Measurements from ENCODE around the gene KCNK3. TPM values are rescaled to one million over a fixed set of nuclear protein-coding genes. Genes with fewer than 3 reads are reported as not detected.
A peak's percentile ranks its signal among the peaks of the same experiment; 100 is the strongest.

The KCNK3 gene
- total RNA-seq, 1 donor from 2014 or later = 6.6 TPM

DNA sequence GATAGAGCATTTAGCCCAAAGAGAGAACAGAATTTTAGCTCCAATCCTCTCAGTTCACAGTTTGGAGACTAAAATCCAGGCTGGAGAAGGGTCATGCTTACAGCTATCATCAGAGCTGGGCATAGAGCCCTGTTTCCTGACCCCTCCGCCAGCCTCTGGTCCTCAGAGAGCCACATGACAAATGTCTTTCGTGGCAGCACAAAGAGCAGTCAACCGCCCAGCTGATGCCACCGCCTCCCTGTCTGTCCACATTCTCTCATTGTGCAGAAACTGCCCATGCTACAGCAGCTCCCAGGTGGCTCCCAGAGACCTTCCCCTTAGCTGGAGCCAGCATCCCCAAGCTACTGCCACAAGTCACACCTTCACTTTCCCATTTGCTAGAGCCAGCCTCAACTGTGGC lies 7.6 kb downstream of the KCNK3 start:
- H3K4me1 Mint-ChIP-seq = peaks cover 17% of the 10 kb centered on the region
- H3K4me3 Mint-ChIP-seq = no peak overlapping the region
- peaks cover 23% of the 10 kb centered on the region for H3K27me3 Mint-ChIP-seq (ENCODE audit: low read depth)
- no peak for DNase-seq (ENCODE audit: low spot score in 2 of 2, unreplicated experiment in 2 of 2)
- no peaks in the 10 kb centered on the region for H3K9me3 Mint-ChIP-seq
- H3K27ac Mint-ChIP-seq = no peak overlapping the region
- TF ChIP-seq, protein P1, sequence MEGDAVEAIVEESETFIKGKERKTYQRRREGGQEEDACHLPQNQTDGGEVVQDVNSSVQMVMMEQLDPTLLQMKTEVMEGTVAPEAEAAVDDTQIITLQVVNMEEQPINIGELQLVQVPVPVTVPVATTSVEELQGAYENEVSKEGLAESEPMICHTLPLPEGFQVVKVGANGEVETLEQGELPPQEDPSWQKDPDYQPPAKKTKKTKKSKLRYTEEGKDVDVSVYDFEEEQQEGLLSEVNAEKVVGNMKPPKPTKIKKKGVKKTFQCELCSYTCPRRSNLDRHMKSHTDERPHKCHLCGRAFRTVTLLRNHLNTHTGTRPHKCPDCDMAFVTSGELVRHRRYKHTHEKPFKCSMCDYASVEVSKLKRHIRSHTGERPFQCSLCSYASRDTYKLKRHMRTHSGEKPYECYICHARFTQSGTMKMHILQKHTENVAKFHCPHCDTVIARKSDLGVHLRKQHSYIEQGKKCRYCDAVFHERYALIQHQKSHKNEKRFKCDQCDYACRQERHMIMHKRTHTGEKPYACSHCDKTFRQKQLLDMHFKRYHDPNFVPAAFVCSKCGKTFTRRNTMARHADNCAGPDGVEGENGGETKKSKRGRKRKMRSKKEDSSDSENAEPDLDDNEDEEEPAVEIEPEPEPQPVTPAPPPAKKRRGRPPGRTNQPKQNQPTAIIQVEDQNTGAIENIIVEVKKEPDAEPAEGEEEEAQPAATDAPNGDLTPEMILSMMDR (IDR thresholded peaks at IDR 0.05; ENCODE audit: unreplicated experiment) = no peak
- no peaks in the 10 kb centered on the region for H3K36me3 Mint-ChIP-seq

DNA sequence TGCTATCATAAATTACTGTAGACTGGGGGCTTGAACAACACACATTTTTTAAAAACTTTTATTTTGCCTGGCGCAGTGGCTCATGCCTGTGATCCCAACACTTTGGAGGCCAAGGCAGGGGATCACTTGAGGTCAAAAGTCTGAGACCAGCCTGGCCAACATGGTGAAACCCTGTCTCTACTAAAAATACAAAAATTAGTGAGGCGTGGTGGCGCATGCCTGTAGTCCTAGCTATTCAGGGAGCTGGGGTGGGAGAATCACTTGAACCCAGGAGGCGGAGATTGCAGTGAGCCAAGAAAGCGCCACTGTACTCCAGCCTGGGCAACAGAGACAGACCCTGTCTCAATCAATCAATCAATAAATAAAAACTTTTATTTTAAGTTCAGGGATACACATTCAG lies 9.1 kb downstream of the KCNK3 start:
- Mint-ChIP-seq H3K4me1 (peaks cover 24% of the 10 kb centered on the region), H3K27ac (no peak overlapping the region), H3K36me3 (no peaks in the 10 kb centered on the region), H3K9me3 (no peaks in the 10 kb centered on the region), H3K4me3 (no peak overlapping the region), H3K27me3 (ENCODE audit: low read depth) (peaks cover 8% of the 10 kb centered on the region)
- no peak for DNase-seq (ENCODE audit: low spot score in 2 of 2, unreplicated experiment in 2 of 2)
- TF ChIP-seq, protein P1 (IDR thresholded peaks at IDR 0.05; ENCODE audit: unreplicated experiment) = no peak

DNA sequence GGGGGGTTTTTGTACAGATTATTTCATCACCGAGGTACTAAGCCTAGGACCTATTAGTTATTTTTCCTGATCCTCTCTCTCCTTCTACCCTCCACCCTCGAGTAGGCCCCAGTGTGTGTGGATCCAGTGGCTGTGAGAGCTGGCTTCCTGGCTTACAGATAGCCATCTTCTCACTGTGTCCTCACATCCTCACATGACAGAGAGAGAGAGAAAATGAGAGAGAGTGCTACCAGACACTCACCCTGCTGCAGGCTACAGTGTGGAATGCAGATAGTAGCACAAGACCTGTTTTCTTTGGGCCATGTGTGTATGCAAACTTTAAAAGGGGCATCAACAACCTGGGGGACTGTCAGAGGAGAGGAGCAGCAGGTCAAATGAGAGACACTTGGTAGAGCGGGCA lies 9.5 kb downstream of the KCNK3 start:
- DNase-seq (ENCODE audit: low spot score in 2 of 2, unreplicated experiment in 2 of 2) = no peak
- H3K4me1 Mint-ChIP-seq = peaks cover 28% of the 10 kb centered on the region
- no peaks in the 10 kb centered on the region for H3K36me3 Mint-ChIP-seq
- peak overlapping the region; percentile 71 for H3K27ac Mint-ChIP-seq
- H3K9me3 Mint-ChIP-seq = no peaks in the 10 kb centered on the region
- peaks cover 4% of the 10 kb centered on the region for H3K27me3 Mint-ChIP-seq (ENCODE audit: low read depth)
- TF ChIP-seq, protein P1 (IDR thresholded peaks at IDR 0.05; ENCODE audit: unreplicated experiment) = no peak
- H3K4me3 Mint-ChIP-seq = no peak overlapping the region

DNA sequence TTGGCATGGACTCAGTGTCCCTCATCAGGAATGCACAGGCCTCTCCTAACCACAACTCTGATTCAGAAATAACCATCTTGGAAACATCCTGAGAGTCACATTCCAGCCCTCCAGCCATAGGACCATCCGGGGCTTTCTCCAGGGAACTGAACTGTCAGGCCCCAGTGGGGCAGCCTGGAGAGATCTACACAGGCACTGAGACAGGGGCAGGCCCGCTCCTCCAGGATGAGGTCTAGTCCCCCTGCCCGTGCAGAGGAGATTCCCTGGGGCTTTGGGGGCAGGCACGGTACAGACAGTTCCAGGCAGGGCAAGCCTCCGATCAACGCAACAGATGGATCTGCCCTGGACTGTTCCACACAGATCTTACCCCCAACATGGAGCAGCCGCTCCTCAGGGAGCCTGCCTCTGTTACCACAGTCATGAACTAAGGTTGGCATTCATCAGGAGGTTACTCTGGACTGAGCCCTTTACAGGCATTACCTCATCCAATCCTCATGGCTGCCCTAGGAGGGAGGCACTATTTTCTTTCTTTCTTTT lies 12.0 kb downstream of the KCNK3 start:
- H3K36me3 Mint-ChIP-seq = no peaks in the 10 kb centered on the region
- H3K9me3 Mint-ChIP-seq = no peaks in the 10 kb centered on the region
- no peak for DNase-seq (ENCODE audit: low spot score in 2 of 2, unreplicated experiment in 2 of 2)
- H3K27me3 Mint-ChIP-seq (ENCODE audit: low read depth) = peaks cover 1% of the 10 kb centered on the region
- TF ChIP-seq, protein P1 (IDR thresholded peaks at IDR 0.05; ENCODE audit: unreplicated experiment) = no peak
- no peak overlapping the region for H3K4me3 Mint-ChIP-seq
- H3K4me1 Mint-ChIP-seq = peaks cover 50% of the 10 kb centered on the region
- H3K27ac Mint-ChIP-seq = peak overlapping the region; percentile 39

DNA sequence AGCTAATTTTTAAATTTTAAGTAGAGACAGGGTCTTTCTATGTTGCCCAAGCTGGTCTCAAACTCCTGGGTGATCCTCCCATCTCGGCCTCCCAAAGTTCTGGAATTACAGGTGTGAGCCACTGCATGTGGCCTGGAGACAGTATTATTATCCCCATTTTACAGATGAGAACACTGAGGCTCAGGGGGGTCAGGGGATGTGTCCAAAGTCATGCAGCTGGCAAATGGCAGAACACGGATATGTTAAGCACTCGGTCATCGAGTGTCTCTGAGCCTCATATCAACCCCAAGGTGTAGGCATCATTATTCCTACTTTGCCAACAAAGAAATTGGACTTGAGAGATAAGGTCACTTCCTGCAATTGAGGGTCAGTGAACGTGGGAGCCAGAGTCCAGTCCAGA lies 12.6 kb downstream of the KCNK3 start:
- no peaks in the 10 kb centered on the region for H3K9me3 Mint-ChIP-seq
- H3K27ac Mint-ChIP-seq = no peak overlapping the region
- peaks cover 56% of the 10 kb centered on the region for H3K4me1 Mint-ChIP-seq

More for the DNA sequence above, 12.6 kb downstream of the KCNK3 start:
- TF ChIP-seq, protein P1 (IDR thresholded peaks at IDR 0.05; ENCODE audit: unreplicated experiment) = no peak
- no peak for DNase-seq (ENCODE audit: low spot score in 2 of 2, unreplicated experiment in 2 of 2)
- Mint-ChIP-seq H3K27me3 (ENCODE audit: low read depth) (peaks cover 1% of the 10 kb centered on the region), H3K4me3 (no peak overlapping the region), H3K36me3 (no peaks in the 10 kb centered on the region)
